Measurements from ENCODE around the gene KCNAB1.
"Not testable (repeated sequence)": the region's sequence is repeated elsewhere in the genome, so short reads cannot be mapped to it uniquely, and the experiment has no call there.

Gene KCNAB1

DNA sequence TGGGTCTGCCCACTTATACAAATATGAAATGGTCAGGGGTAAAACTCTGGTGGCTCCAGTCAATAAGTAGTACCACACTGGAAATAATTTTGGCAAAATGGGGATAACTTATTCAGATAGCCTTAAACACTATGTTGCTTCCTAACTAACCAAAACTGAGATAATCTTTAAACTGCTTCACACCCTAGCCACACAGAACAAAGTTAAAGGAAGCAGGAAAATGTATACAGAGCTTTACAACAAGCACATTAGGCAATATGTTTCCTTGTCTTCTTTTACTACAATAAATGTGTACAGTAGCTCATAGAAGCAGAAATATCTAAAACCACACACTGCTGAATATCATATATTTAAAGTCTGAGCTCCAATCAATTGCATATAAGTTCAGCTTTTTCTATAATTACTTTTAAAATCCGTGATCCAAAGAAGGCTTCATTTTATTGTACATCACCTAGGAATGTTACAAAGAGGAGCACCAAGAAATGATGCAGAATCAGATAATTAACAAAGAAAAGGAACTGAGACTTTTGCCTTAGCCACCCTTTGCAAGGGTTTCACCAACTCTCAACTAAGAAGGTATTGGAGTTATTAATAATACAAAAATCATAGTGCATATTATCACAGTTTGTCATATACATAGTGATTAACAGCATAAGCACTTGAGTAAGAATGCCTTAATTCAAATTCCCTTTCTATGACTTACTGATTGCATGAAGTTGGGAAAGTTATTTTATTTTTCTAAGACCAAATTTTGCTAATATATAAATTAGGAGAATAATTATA is 443.7 kb downstream of the KCNAB1 start:
- H3K4me3 ChIP-seq (ENCODE audit: low read depth, low read length), result no peak overlapping the region
- DNase-seq (ENCODE audit: low read depth), result no peak
- TF ChIP-seq CTCF (IDR thresholded peaks at IDR 0.05; ENCODE audit: control insufficient read depth, extremely low read depth, insufficient read depth), result no peak

DNA sequence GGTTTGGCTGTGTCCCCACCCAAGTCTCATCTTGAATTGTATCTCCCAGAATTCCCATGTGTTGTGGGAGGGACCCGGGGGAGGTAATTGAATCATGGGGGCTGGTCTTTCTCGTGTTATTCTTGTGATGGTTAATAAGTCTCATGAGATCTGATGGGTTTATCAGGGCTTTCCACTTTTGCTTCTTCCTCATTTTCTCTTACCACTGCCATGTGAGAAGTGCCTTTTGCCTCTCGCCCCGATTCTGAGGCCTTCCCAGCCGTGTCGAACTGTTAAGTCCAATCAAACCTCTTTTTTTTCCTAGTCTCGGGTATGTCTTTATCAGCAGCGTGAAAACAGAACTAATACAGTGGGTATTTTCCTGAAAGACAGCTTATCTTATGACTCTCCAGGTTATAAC is 448.6 kb downstream of the KCNAB1 start:
- H3K4me3 ChIP-seq (ENCODE audit: low read depth, low read length); DNase-seq (ENCODE audit: low read depth): not testable (repeated sequence)

- not testable (repeated sequence) for DNase-seq (ENCODE audit: low read depth)
These were observed 449.5 kb downstream of the KCNAB1 start for GRCh38 chr3:156569881-156570280.

DNA sequence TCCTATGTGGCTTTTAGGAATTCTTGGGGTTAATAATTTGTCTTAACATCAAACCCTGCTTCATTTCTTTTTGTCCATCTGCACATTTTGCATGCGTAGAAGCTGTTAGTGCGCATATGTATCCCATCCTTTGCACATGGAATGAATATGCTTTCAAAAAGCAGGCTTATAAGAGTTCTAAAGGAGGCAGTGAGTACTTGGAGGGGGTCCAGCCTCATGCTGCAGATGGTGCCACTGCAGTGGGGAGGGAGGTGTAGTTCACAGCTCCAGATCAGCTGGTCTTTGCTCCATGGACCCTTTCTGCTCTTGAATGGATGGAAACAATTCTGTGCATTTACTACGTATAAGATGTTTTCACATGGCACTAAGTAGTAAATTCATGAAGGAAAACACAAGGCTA is 455.3 kb downstream of the KCNAB1 start:
- no peak for DNase-seq (ENCODE audit: low read depth)
- TF ChIP-seq CTCF (IDR thresholded peaks at IDR 0.05; ENCODE audit: control insufficient read depth, extremely low read depth, insufficient read depth), result no peak
- H3K4me3 ChIP-seq (ENCODE audit: low read depth, low read length), result no peak overlapping the region

More at GRCh38 chr3:156569881-156570280, 449.5 kb downstream of the KCNAB1 start:
- not testable (repeated sequence) for H3K4me3 ChIP-seq (ENCODE audit: low read depth, low read length)

GRCh38 chr3:156576051-156576450 is 455.7 kb downstream of the KCNAB1 start:
- no peak for TF ChIP-seq CTCF (IDR thresholded peaks at IDR 0.05; ENCODE audit: control insufficient read depth, extremely low read depth, insufficient read depth)

GRCh38 chr3:156576651-156577348 is 456.4 kb downstream of the KCNAB1 start:
- no peak for TF ChIP-seq CTCF (IDR thresholded peaks at IDR 0.05; ENCODE audit: control insufficient read depth, extremely low read depth, insufficient read depth)
- H3K4me3 ChIP-seq (ENCODE audit: low read depth, low read length), result no peak overlapping the region
- DNase-seq (ENCODE audit: low read depth), result no peak

More at GRCh38 chr3:156576051-156576450, 455.7 kb downstream of the KCNAB1 start:
- H3K4me3 ChIP-seq (ENCODE audit: low read depth, low read length), result no peak overlapping the region
- no peak for DNase-seq (ENCODE audit: low read depth)

DNA sequence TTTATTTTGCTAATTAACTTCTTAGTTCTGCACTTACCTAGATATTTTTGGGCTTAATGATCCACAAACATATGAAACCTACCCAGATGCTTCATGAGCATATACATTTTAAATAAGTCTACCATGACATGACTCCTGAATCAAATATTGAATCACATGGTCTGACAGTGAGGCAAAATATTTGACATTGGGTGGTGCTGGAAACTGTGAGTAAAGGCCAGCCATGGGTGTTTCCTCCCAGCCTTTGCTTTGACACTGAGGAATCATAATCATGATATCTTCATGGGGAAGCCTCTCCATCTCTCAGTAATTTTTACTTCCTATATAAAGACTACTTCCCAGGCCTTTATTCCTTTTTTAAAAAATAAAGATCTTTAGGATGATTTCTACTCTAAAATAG is 457.4 kb downstream of the KCNAB1 start:
- no peak overlapping the region for H3K4me3 ChIP-seq (ENCODE audit: low read depth, low read length)
- no peak for TF ChIP-seq CTCF (IDR thresholded peaks at IDR 0.05; ENCODE audit: control insufficient read depth, extremely low read depth, insufficient read depth)
- DNase-seq (ENCODE audit: low read depth), result no peak

GRCh38 chr3:156579427-156579851 is 459.1 kb downstream of the KCNAB1 start:
- DNase-seq (ENCODE audit: low read depth), result no peak
- H3K4me3 ChIP-seq (ENCODE audit: low read depth, low read length), result no peak overlapping the region
- TF ChIP-seq CTCF (IDR thresholded peaks at IDR 0.05; ENCODE audit: control insufficient read depth, extremely low read depth, insufficient read depth), result no peak
